Measurements from ENCODE around the gene CES3. TPM values are rescaled to one million over a fixed set of nuclear protein-coding genes. Genes with fewer than 3 reads are reported as not detected.
"Not testable (repeated sequence)": the region's sequence is repeated elsewhere in the genome, so short reads cannot be mapped to it uniquely, and the experiment has no call there.

The CES3 gene
- total RNA-seq, 4 donors from 2014 or later: 0.31 to 1.6 (median 0.84) TPM

- ATAC-seq (ENCODE audit: low FRiP score): no peak
- TF ChIP-seq, protein P1, sequence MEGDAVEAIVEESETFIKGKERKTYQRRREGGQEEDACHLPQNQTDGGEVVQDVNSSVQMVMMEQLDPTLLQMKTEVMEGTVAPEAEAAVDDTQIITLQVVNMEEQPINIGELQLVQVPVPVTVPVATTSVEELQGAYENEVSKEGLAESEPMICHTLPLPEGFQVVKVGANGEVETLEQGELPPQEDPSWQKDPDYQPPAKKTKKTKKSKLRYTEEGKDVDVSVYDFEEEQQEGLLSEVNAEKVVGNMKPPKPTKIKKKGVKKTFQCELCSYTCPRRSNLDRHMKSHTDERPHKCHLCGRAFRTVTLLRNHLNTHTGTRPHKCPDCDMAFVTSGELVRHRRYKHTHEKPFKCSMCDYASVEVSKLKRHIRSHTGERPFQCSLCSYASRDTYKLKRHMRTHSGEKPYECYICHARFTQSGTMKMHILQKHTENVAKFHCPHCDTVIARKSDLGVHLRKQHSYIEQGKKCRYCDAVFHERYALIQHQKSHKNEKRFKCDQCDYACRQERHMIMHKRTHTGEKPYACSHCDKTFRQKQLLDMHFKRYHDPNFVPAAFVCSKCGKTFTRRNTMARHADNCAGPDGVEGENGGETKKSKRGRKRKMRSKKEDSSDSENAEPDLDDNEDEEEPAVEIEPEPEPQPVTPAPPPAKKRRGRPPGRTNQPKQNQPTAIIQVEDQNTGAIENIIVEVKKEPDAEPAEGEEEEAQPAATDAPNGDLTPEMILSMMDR (IDR thresholded peaks at IDR 0.05): no peak
- DNase-seq (ENCODE audit: low spot score): no peak
Observed at GRCh38 chr16:66964049-66964448, 3.0 kb downstream of the CES3 start.

DNA sequence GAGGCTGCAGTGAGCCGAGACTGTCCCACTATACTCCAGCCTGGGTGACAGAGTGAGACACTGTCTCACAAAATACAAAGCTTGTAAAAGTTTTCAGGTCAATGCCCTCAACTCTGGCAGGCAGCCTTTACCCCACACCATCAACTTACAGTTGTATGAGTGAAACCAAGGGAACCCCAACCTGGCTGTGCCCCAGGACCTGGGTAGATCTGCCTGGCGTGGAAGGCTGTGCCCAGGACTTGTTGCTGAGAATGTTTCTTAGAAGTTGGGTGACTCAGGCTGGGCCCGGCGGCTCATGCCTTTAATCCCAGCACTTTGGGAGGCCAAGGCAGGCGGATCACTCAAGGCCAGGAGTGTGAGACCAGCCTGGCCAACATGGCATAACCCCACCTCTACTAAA lies 7.8 kb downstream of the CES3 start:
- DNase-seq (ENCODE audit: low spot score) (no peak), ATAC-seq (ENCODE audit: low FRiP score) (no peak)
- TF ChIP-seq, protein P1 (IDR thresholded peaks at IDR 0.05): no peak

DNA sequence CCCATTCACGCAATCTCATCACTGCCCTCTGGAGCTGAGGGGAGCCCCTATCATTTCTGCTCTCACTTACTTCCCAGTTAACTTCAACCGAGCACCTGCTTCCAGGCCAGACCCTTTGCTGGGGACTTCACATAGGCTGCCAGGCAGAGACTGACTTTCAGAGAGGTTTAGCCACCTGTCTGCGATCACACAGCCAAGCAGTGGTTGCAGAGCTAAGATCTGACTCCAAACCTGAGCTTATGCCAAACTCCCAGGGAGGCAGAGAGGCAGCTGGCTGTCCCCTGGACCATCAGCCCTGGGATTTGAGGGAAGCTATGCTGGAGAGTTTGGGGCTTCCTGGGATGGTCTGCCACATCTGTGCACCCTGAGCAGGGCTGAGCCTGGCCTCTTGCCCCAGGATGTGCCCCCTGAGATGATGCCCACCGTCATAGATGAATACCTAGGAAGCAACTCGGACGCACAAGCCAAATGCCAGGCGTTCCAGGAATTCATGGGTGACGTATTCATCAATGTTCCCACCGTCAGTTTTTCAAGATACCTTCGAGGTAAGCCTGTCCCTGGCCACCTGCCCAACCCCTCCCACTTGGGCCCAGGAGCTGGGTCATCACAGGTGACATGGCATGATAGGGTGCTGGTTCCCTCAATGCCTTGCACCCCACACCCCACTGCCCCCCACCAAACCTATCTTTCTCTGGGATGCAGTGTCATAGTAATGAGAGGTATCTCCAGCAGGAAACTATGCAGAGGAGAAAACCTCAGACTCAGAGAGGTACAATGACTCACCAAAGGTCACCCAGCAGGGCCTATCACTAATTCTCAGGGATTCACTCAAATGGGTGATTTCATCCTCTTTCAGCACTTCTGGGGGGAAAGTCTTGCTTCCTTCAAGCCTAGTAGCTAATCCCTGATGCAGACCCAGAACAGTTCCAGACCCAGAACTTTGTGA lies 10.0 kb downstream of the CES3 start:
- DNase-seq (ENCODE audit: low spot score) (no peak), ATAC-seq (ENCODE audit: low FRiP score) (no peak)
- TF ChIP-seq, protein P1 (IDR thresholded peaks at IDR 0.05): no peak

DNA sequence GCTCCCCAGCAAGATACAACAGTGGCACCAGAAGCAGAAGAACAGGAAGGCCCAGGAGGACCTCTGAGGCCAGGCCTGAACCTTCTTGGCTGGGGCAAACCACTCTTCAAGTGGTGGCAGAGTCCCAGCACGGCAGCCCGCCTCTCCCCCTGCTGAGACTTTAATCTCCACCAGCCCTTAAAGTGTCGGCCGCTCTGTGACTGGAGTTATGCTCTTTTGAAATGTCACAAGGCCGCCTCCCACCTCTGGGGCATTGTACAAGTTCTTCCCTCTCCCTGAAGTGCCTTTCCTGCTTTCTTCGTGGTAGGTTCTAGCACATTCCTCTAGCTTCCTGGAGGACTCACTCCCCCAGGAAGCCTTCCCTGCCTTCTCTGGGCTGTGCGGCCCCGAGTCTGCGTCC lies 11.9 kb downstream of the CES3 start:
- DNase-seq (ENCODE audit: low spot score) (no peak), ATAC-seq (ENCODE audit: low FRiP score) (no peak)
- TF ChIP-seq, protein P1 (IDR thresholded peaks at IDR 0.05): no peak

DNA sequence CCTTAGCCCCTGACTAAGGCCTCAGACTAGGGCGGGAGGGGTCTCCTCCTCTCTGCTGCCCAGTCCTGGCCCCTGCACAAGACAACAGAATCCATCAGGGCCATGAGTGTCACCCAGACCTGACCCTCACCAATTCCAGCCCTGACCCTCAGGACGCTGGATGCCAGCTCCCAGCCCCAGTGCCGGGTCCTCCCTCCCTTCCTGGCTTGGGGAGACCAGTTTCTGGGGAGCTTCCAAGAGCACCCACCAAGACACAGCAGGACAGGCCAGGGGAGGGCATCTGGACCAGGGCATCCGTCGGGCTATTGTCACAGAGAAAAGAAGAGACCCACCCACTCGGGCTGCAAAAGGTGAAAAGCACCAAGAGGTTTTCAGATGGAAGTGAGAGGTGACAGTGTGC lies 12.7 kb downstream of the CES3 start:
- no peak for ATAC-seq (ENCODE audit: low FRiP score)
- no peak for DNase-seq (ENCODE audit: low spot score)
- TF ChIP-seq, protein P1 (IDR thresholded peaks at IDR 0.05): no peak

DNA sequence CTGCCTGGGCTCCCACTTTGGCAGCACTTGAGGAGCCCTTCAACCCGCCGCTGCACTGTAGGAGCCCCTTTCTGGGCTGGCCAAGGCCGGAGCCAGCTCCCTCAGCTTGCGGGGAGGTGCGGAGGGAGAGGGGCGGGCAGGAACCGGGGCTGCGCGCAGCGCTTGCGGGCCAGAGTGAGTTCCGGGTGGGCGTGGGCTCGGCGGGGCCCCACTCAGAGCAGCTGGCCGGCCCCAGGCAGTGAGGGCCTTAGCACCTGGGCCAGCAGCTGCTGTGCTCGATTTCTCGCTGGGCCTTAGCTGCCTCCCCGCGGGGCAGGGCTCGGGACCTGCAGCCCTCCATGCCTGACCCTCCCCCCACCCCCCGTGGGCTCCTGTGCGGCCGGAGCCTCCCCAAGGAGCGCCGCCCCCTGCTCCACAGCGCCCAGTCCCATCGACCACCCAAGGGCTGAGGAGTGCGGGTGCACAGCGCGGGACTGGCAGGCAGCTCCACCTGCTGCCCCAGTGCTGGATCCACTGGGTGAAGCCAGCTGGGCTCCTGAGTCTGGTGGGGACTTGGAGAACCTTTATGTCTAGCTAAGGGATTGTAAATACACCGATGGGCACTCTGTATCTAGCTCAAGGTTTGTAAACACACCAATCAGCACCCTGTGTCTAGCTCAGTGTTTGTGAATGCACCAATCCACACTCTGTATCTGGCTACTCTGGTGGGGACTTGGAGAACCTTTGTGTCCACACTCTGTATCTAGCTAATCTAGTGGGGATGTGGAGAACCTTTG lies 13.3 kb downstream of the CES3 start:
- DNase-seq (ENCODE audit: low spot score); ATAC-seq (ENCODE audit: low FRiP score): not testable (repeated sequence)

GRCh38 chr16:66974932-66975246 lies 13.8 kb downstream of the CES3 start:
- DNase-seq (ENCODE audit: low spot score); ATAC-seq (ENCODE audit: low FRiP score): not testable (repeated sequence)
